ENCODE results near the gene RXRA.

Gene RXRA

DNA sequence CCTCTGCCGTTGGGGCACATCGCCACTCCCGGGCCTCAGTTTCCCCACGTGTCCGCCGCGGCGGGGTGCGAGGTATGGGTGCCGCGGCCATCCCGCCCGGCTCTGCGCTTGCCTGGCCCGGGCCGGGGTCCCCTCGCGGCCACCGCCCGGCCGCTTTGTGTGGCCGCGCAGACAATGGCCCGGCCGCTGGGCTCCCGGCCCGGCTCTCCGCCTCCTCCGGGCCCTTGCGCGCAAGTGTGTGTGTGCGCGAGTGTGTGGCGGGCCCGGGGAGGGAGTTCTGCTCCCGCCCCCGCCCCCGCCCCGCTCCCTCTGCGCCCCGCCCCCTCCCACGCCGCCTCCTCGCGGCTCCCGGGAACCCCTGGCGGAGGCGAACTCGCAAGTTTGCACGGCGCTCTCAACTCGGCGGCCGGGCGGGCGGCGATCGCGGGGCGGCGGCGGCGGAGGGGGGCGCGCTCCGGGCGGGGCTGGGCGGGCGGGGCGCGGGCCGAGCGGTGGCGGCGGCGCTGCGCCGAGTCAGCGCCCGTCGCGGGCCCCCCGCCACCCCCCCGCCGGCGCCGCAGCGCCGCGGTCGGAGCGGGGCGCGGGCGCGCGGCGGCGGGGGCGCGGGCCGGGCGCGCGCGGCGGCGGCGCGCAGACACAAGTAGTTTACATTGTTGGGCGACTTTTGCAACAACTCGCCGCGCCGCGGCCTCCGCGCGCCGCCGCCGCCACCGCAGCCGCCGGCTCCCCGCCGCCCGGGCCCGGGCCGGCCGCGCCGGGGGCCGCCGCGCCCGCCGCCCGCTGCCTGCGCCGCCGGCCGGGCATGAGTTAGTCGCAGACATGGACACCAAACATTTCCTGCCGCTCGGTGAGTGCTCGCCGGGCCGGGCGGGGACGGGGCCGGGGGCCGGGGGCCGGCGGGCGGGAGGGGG is at the start of gene RXRA:
Gene RXRA (plus strand): TSS at position 643 of the 911 bp plus-strand sequence. CDS start 177 bp downstream, at position 820.
- FAIRE-seq = no peak

GRCh38 chr9:134278286-134278685 is 48.0 kb upstream of the RXRA start:
- FAIRE-seq (no peak), DNase-seq (ENCODE audit: low spot score) (no peak)

More for the DNA sequence above, at the start of gene RXRA:
- peak; percentile 74 for DNase-seq (ENCODE audit: low spot score)

GRCh38 chr9:134278974-134279640 is 47.1 kb upstream of the RXRA start:
- FAIRE-seq = no peak
- no peak for DNase-seq (ENCODE audit: low spot score)

DNA sequence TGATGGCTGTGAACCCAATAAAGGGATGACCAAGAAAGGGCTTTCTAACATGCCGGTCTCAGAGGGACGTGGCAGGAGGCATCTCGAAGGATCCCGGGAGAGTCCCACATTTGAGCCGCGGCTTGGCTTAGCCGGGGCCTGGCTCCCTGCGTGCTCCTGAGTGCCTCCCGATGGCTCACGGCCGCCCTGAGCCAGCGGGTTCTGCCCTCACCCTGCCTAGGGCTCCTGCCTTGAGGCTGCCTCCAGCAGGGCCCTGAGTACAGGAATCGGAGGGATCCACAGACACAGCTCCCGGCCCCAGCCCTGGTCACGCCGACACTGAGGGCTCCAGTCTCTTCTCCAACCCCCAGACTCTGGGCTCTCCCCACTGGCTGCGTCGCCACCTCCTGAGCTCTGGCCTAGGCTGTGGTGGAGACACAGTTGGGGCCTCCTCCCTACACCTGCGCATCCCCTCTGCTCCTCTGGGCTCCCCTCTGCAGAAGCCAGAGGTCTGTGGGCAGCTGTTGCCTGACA is 44.1 kb upstream of the RXRA start:
- FAIRE-seq (no peak), DNase-seq (ENCODE audit: low spot score) (no peak)

DNA sequence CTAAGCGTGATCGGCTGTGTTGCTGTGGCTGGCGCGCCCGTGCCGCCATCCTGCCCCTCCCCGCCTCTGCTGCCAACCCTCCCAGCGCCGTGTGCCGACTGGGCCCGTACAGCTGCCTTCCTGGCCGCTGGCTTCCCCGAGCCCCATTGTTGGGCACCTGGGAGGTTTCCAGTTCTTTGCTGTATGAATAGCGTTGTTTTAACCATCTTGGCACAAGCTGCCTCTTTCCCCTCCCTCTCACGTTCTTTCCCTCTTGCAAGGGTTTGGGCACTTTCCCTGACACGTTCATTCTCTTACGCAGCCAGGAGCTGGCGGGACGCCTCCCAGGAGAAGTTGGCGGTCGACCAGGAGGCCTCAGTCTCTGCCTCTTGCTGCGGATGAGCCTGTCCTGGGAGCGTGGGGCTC is 43.1 kb upstream of the RXRA start:
- FAIRE-seq = no peak
- no peak for DNase-seq (ENCODE audit: low spot score)

GRCh38 chr9:134283692-134284265 is 42.5 kb upstream of the RXRA start:
- FAIRE-seq (no peak), DNase-seq (ENCODE audit: low spot score) (no peak)

DNA sequence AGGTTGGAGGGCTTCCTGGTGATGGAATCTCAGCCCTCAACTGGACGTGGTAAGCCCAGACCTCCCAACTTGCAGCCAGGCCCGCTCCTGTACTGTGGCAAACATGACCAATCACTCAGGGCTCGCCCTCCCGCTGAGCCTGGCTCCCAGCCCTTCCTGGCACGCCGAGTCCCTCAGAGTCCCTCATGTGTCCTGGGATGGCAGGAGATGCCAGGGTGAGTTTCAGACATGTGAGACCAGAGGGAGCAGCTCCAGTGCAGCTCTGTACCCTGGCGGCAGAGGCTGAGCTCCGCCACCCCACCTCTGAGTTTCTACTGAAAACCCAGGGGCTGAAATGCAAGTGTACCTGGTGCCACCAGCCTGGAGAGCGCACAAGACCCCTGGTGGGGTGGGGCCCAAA is 42.0 kb upstream of the RXRA start:
- no peak for DNase-seq (ENCODE audit: low spot score)
- no peak for FAIRE-seq

DNA sequence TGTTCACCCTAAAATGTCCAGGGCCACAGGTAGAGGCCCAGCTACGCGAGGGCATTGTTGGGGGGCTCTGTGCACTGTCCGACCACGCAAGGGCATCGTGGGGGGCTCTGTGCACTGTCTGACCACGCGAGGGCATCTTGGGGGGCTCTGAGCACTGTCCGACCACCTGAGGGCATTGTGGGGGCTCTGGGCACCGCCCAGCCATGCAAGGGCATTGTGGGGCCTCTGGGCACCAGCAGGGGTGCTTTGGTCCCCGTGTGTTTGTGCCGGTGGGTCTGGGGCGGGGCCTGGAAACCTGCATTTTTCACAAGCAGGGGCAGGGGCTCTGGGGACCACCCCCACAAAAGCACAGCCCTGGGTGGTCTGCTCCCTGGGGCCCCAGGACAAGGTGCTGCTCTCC is 41.5 kb upstream of the RXRA start:
- FAIRE-seq = no peak
- DNase-seq (ENCODE audit: low spot score) = no peak

- DNase-seq (ENCODE audit: low spot score) (no peak), FAIRE-seq (no peak)
Observed at GRCh38 chr9:134285215-134285845, 40.9 kb upstream of the RXRA start.

GRCh38 chr9:134286471-134287245 is 39.6 kb upstream of the RXRA start:
- FAIRE-seq = no peak

GRCh38 chr9:134287591-134288491 is 38.4 kb upstream of the RXRA start:
- DNase-seq (ENCODE audit: low spot score) = no peak
- FAIRE-seq = no peak

More at GRCh38 chr9:134286471-134287245, 39.6 kb upstream of the RXRA start:
- no peak for DNase-seq (ENCODE audit: low spot score)

DNA sequence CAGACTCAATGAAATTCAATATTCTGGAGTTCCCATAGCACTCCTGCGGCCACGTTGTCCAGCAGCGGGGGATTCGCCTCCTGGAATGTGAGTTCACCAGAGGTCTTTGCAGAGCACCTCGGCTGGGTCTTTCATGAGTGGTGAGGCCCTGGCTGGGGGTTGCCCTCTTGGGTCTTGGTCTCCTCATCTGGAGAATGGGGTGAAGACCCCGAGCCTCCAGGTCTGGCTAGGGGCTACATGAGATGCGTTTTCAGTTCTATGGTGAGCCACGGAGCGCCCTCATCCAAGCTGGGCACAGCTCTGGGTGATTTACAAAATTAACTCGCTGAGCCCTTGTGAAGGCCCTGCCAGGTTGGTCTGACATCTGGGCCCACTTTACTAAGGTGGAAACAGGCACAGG is 37.5 kb upstream of the RXRA start:
- FAIRE-seq = no peak
- DNase-seq (ENCODE audit: low spot score) = no peak

- FAIRE-seq (no peak), DNase-seq (ENCODE audit: low spot score) (no peak)
Observed at GRCh38 chr9:134289241-134289875, 36.9 kb upstream of the RXRA start.

DNA sequence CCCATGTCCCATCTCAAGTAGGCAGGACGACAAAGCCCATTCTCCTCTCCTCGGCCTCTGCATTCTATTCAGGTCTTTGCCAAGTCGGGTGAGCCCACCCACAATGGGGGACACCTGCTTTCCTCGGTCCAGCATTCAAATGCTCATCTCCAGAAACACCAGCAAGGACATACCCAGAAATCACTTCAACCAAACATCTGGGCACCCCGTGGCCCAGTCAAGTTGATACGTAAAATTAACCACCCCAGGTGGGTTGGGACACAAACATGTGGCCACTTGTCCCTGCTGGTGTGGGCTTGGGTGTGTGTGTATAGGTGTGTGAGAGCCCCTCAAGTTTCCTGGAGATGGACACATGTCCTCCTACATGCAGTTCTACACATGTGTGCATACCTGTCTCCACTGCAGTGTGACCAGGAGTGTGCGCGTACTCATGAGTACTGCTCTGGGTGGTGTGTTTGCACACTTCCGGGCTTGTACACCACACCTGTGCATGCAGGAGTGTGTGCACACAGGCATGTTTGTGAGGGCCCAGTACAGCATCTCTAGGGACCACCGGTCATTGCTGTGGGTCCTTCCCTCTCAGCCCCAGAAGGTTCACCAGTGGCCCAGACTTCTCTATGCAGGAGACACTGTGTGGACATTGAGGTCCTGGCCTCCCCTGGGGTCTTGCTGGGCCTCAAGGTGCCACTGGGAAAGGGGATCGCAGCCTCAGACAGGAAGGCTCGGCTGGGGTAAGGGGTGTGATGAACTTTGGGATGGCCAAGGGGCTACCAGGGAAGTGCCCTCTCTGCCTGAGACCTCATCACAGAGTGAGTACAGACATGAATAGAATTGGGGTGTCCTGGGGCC is 35.4 kb upstream of the RXRA start:
- FAIRE-seq = no peak

DNA sequence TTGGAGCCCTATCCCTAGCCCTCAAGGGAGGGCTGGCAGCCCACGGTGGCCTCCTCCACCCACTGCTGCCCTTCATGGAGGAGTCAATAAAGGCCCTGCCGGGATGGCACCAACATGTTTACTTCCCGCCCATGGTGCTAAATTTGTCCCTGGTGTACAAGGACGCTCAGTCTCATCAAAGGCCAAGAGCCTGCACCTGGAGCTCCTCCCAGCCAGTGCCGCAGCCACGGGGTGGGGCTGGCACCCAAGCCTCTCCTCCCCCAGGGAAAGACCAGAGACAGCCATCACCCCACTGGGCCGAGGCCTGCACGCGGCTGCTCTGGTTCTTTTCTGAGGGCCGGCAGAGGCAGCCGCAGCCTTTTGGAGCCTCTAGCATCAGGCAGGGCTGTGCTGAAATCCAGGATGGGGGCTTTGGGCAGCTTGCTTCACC is 34.8 kb upstream of the RXRA start:
- FAIRE-seq = no peak
- DNase-seq (ENCODE audit: low spot score) = no peak

More for the DNA sequence above, 35.4 kb upstream of the RXRA start:
- no peak for DNase-seq (ENCODE audit: low spot score)

GRCh38 chr9:134291961-134292871 is 34.0 kb upstream of the RXRA start:
- FAIRE-seq = no peak
- no peak for DNase-seq (ENCODE audit: low spot score)

DNA sequence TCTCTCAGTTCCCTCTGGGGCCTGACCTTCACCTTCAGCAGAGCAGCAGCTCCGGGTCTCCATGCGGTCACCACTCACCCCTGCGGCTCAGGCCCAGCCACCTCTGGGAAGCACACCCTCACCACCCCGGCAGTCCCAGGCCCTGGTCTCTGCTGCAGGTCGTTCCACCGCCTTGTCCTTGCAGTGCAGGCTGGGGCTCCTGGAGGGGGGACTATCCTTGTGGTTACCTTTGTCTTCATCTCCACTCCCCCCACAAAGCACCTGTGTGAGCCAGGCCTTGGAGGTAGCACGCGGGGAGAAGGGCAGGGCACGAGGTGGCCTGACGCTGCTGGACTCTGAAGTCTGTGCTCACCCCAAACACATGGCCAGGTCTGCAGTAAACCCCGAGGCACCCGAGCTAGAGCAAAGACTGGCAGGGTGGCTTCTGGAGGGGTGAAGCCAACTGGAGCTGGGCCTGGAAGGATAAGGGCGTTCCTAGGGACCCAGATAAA is 33.2 kb upstream of the RXRA start:
- FAIRE-seq = no peak

More for the DNA sequence above, 33.2 kb upstream of the RXRA start:
- no peak for DNase-seq (ENCODE audit: low spot score)
